Mesenchymal stem cell (in vitro differentiated cells and primary cell): ENCODE data around the gene EME1.
A peak's percentile ranks its signal among the peaks of the same experiment; 100 is the strongest.

Experiments
- DNase-seq: peaks from one replicate; pipeline ENCODE4 v3.0.0-alpha.2; 2013
- H2AFZ ChIP-seq: one replicate; pipeline ENCODE4 v1.6.1; 2013; ENCODE audit warnings: low read depth, mild to moderate bottlenecking, control low read depth, inconsistent platforms, low read length, moderate library complexity
- H2AK5ac ChIP-seq: 2 replicates; pipeline ENCODE4 v1.6.1; 2013; ENCODE audit warnings: low read length, moderate library complexity, mild to moderate bottlenecking, inconsistent platforms; ENCODE audit not compliant: severe bottlenecking
- H2BK120ac ChIP-seq: one replicate; pipeline ENCODE4 v1.6.1; 2013; ENCODE audit warnings: low read depth, mild to moderate bottlenecking, inconsistent platforms, low read length, moderate library complexity
- H2BK12ac ChIP-seq, 2 experiments: one replicate each; pipeline ENCODE4 v1.6.1; 2013; ENCODE audit warnings: inconsistent platforms in 2 of 2, low read length in 2 of 2, mild to moderate bottlenecking in 2 of 2, moderate library complexity in 2 of 2, control low read depth in 1 of 2
- H2BK15ac ChIP-seq: one replicate; pipeline ENCODE4 v1.6.1; 2013; ENCODE audit warnings: mild to moderate bottlenecking, low read depth, inconsistent platforms; ENCODE audit not compliant: poor library complexity, severe bottlenecking
- H2BK5ac ChIP-seq: 2 replicates; pipeline ENCODE4 v1.6.1; 2013; ENCODE audit warnings: low read depth, mild to moderate bottlenecking, low read length, control low read depth, inconsistent platforms; ENCODE audit not compliant: poor library complexity, severe bottlenecking
- H3K14ac ChIP-seq, 2 experiments: one replicate each; pipeline ENCODE4 v1.6.1; 2013; ENCODE audit warnings: inconsistent platforms in 2 of 2, low read length in 2 of 2, control low read depth in 1 of 2, mild to moderate bottlenecking in 1 of 2, moderate library complexity in 1 of 2
- H3K18ac ChIP-seq, 2 experiments: one replicate each; pipeline ENCODE4 v1.6.1; 2013; ENCODE audit warnings: inconsistent platforms in 2 of 2, low read length in 2 of 2, control low read depth in 1 of 2, low read depth in 1 of 2, mild to moderate bottlenecking in 1 of 2
- H3K23ac ChIP-seq, 2 experiments: one replicate each; pipeline ENCODE4 v1.6.1; 2013; ENCODE audit warnings: inconsistent platforms in 2 of 2, low read length in 2 of 2, mild to moderate bottlenecking in 2 of 2, moderate library complexity in 2 of 2, control low read depth in 1 of 2
- H3K27ac ChIP-seq: 2 replicates; pipeline ENCODE4 v1.5.1; 2013; ENCODE audit warnings: mild to moderate bottlenecking, moderate library complexity, low read length, control low read depth, inconsistent platforms; ENCODE audit not compliant: poor library complexity, severe bottlenecking
- H3K27me3 ChIP-seq, 2 experiments: 2 replicates each; pipeline versions ENCODE4 v1.6.1 to v1.7.0; 2013; ENCODE audit warnings: low read length in 2 of 2, mild to moderate bottlenecking in 2 of 2, moderate library complexity in 2 of 2, control low read depth in 1 of 2, inconsistent platforms in 1 of 2; ENCODE audit not compliant: control insufficient read depth in 1 of 2, insufficient read depth in 1 of 2
- H3K36me3 ChIP-seq, 2 experiments: 2 replicates each; pipeline versions ENCODE4 v1.6.1 to v1.7.0; 2013; ENCODE audit warnings: low read length in 2 of 2, control low read depth in 1 of 2, inconsistent platforms in 1 of 2, low read depth in 1 of 2, mild to moderate bottlenecking in 1 of 2; ENCODE audit not compliant: insufficient read depth in 2 of 2, control insufficient read depth in 1 of 2
- H3K4ac ChIP-seq, 2 experiments: one replicate each; pipeline ENCODE4 v1.6.1; 2013; ENCODE audit warnings: inconsistent platforms in 2 of 2, low read length in 2 of 2, mild to moderate bottlenecking in 2 of 2, moderate library complexity in 2 of 2, control low read depth in 1 of 2, low read depth in 1 of 2
- H3K4me1 ChIP-seq: 2 replicates; pipeline ENCODE4 v1.6.1; 2013; ENCODE audit warnings: low read depth, low read length, control low read depth; ENCODE audit not compliant: control insufficient read depth, insufficient read depth
- H3K4me2 ChIP-seq: 2 replicates; pipeline ENCODE4 v1.6.1; 2013; ENCODE audit warnings: low read length, mild to moderate bottlenecking, inconsistent platforms; ENCODE audit not compliant: poor library complexity, severe bottlenecking
- H3K4me3 ChIP-seq, 2 experiments: 2 replicates each; pipeline versions ENCODE4 v1.5.1 to v1.7.0; 2013; ENCODE audit warnings: low read length in 2 of 2, mild to moderate bottlenecking in 2 of 2, control low read depth in 1 of 2, low read depth in 1 of 2; ENCODE audit not compliant: insufficient read depth in 1 of 2
- H3K79me1 ChIP-seq: replicated peaks from 2 replicates; pipeline ENCODE4 v1.6.1; 2013; ENCODE audit warnings: mild to moderate bottlenecking, control low read depth, low read length, inconsistent platforms; ENCODE audit not compliant: poor library complexity, severe bottlenecking
- H3K9ac ChIP-seq: 2 replicates; pipeline ENCODE4 v1.7.0; 2013; ENCODE audit warnings: mild to moderate bottlenecking, low read length, moderate library complexity
- H3K9me3 ChIP-seq: 2 replicates; pipeline ENCODE4 v1.7.0; 2013; ENCODE audit warnings: mild to moderate bottlenecking, low read length; ENCODE audit not compliant: control insufficient read depth
- H4K8ac ChIP-seq: one replicate; pipeline ENCODE4 v1.6.1; 2013; ENCODE audit warnings: inconsistent platforms, mild to moderate bottlenecking, low read length, moderate library complexity
- H4K91ac ChIP-seq: one replicate; pipeline ENCODE4 v1.6.1; 2013; ENCODE audit warnings: mild to moderate bottlenecking, low read length, inconsistent platforms
- WGBS: methylation state at CpG from one replicate; pipeline ENCODE4 v1.1.7; 2013; ENCODE audit warnings: mixed read lengths; 5-methylcytosine and 5-hydroxymethylcytosine counted together

EME1 gene

DNA sequence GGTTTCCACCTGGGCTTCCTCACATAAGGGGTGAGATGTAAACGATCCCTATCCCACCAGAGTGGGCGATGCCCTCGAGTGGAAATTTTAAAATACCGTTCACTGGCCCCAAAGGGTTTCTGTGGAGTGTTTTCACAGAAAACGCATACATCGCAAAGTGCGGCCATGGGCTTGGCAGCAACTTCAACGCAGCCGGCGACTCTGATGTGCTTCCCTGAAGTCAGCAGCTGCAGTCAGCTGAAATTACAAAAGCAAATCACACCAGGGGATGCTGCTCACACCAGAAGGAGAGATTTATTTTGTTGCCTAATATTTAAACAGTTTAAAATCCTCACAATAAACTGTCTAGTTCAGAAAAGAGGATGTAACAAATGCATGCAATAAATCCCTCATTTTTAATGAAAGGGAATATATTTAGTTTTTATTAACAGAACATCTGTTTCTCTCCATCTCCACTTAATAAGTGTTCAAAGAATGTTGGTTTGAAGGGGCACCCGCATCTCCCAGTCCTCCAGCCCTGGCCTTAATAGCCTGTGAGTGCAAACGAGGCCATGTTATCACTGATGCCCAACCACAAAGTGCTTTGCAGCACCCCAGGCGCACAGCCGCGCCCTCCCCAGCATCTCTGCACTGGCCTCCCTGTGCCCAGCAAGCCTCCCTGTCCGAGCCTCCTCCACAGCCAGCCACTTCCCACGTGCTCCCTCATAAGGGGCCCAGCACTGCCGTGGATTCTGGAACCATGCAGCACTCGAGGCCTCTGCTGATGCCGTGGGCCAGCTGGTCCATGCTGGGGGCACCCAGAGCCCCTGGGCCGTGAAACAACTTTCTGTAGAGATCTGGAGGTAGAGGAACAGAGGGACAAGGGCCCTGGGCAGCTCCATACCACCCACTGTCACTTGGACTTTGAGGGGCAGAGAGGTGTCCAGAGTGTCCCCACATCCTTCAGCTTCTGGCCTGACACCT, 44.4 kb upstream of the EME1 start:
- Histone ChIP-seq H2BK5ac (no peak overlapping the region), H3K4me1 (peaks cover 5% of the 10 kb centered on the region), H4K91ac (no peak overlapping the region), H4K8ac (peak overlapping the region; percentile 38), H3K23ac (peak overlapping the region in 1 of 2 experiments; percentile 42), H2AK5ac (peak overlapping the region; percentile 10), H2BK15ac (no peak overlapping the region), H3K18ac (no peak overlapping the region), H3K9ac (no peak overlapping the region), H3K4me2 (no peak overlapping the region), H3K36me3 (no peaks in the 10 kb centered on the region), H3K27ac (no peak overlapping the region), H3K27me3 (peaks cover 0 to 6% of the 10 kb centered on the region in 2 experiments), H2AFZ (no peak overlapping the region), H2BK120ac (no peak overlapping the region), H3K14ac (peak overlapping the region in 1 of 2 experiments; percentile 64), H3K9me3 (no peaks in the 10 kb centered on the region), H3K4ac (no peak overlapping the region), H3K79me1 (no peaks in the 10 kb centered on the region), H3K4me3 (no peak overlapping the region), H2BK12ac (no peak overlapping the region)
- 88% methylated on average over 21 of the region's 21 CpGs for WGBS
- DNase-seq = no peak

DNA sequence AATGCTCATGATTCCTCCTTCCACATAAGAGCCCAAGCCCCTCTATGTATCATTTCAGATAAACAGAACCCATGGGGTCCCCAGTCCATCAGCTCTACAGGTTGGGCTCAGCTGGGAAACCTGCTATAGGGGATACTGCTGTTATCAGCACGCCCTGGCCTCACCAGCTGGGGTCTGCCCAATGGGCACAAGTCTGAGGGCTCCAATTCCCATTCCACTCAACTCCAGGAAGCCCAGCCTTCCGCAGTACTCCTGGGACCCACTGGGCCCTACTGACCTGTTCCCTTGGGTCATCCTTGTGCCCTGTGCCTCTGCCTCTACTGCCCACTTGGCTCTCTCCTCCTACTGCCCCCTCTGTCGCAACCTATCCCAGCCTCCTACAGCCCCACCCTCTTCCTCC, 43.3 kb upstream of the EME1 start:
- no peak overlapping the region for H2BK120ac ChIP-seq
- no peak overlapping the region for H3K14ac ChIP-seq
- no peaks in the 10 kb centered on the region for H3K79me1 ChIP-seq
- no peaks in the 10 kb centered on the region for H3K36me3 ChIP-seq
- no peaks in the 10 kb centered on the region for H3K9me3 ChIP-seq
- no peak overlapping the region for H3K18ac ChIP-seq
- no peak overlapping the region for H2BK5ac ChIP-seq
- peaks cover 0 to 6% of the 10 kb centered on the region in 2 experiments for H3K27me3 ChIP-seq
- H2AK5ac ChIP-seq = no peak overlapping the region
- no peak overlapping the region for H3K4ac ChIP-seq
- no peak overlapping the region for H2AFZ ChIP-seq
- H4K8ac ChIP-seq = peak overlapping the region; percentile 27
- H3K4me1 ChIP-seq = peaks cover 5% of the 10 kb centered on the region
- peak overlapping the region; percentile 22 for H4K91ac ChIP-seq
- no peak for DNase-seq
- no peak overlapping the region for H3K27ac ChIP-seq
- WGBS = 92% methylated on average over 2 of the region's 3 CpGs
- no peak overlapping the region for H2BK15ac ChIP-seq
- H3K23ac ChIP-seq = no peak overlapping the region
- H2BK12ac ChIP-seq = peak overlapping the region in 1 of 2 experiments; percentile 25
- H3K9ac ChIP-seq = no peak overlapping the region
- H3K4me3 ChIP-seq = no peak overlapping the region
- no peak overlapping the region for H3K4me2 ChIP-seq

DNA sequence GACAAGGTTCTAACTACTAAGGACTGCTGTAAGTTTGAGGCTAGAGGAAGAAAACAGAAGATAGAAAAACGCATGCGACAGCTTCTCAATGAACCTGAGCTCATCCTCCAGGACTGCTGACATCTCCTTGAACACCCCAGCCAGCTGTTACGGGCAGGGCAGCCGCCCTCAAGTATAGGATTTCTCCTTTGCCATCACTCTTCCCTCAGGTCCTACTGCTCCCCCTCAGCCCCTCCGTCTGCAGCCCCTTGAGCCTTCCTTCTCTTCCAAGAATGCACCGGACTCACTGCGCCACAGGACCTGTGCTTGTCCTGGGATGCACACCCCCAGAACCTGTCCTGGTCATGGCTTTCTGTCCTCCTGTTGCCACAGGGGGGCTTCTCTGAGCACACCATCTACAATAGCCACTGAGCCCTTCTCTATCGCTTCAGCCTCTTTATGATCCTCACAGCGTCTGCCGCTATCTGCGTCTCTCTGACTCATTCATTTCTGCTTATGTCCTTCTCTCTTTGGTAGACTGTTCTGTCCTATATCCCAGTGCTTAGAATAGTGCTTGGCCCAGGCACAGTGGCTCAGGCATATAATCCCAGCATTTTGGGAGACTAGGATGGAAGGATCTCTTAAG, 42.8 kb upstream of the EME1 start:
- Histone ChIP-seq H3K9me3 (no peaks in the 10 kb centered on the region), H3K4ac (no peak overlapping the region), H3K4me1 (peaks cover 5% of the 10 kb centered on the region), H3K14ac (no peak overlapping the region), H2AK5ac (no peak overlapping the region), H4K8ac (no peak overlapping the region), H2BK15ac (no peak overlapping the region), H3K4me2 (no peak overlapping the region), H3K9ac (no peak overlapping the region), H2BK120ac (no peak overlapping the region), H3K27me3 (peaks cover 0 to 6% of the 10 kb centered on the region in 2 experiments), H3K18ac (no peak overlapping the region), H4K91ac (no peak overlapping the region), H3K4me3 (no peak overlapping the region), H3K23ac (no peak overlapping the region), H3K79me1 (no peaks in the 10 kb centered on the region), H3K27ac (no peak overlapping the region), H2BK12ac (no peak overlapping the region), H2BK5ac (no peak overlapping the region), H2AFZ (no peak overlapping the region), H3K36me3 (no peaks in the 10 kb centered on the region)
- 89% methylated on average over 11 of the region's 11 CpGs for WGBS
- DNase-seq = no peak

DNA sequence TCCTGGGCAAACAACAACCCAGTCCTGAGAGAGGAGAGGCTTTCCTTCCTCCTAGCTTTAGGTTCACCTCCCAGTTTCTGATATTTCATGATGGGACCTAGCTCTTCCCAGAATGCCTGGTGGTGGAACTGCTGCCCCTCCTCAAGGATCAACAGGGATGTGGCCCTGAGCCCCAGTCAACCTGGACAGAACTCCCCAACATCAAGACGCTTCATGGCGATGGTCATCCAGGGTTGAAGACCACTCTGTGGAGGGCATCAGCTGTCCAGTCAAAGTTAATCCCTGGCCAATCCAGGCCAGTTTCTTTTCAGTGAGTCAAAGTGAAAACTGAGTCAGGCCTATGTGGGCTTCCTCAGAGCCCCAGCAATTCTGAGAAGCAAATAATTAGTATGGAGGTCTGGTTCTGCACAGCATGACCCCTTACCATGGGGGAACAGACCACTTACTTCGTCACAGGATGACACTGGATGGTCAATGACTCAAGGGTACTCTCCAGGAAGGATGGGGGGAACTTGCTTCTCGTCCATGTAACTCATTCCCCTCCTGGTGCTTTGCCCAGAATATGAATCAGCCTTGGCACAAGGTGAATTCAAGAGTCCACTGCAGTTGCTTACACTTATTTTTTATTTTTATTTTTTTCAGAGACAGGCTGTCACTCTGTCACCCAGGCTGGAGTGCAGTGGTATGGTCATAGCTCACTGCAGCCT, 41.8 kb upstream of the EME1 start:
- H4K91ac ChIP-seq = no peak overlapping the region
- peak overlapping the region in 1 of 2 experiments; percentile 28 for H3K4me3 ChIP-seq
- no peak overlapping the region for H2AK5ac ChIP-seq
- no peaks in the 10 kb centered on the region for H3K36me3 ChIP-seq
- no peak overlapping the region for H3K4ac ChIP-seq
- H3K9me3 ChIP-seq = no peaks in the 10 kb centered on the region
- H3K4me1 ChIP-seq = peaks cover 5% of the 10 kb centered on the region
- peaks cover 0 to 6% of the 10 kb centered on the region in 2 experiments for H3K27me3 ChIP-seq
- H4K8ac ChIP-seq = no peak overlapping the region
- H3K9ac ChIP-seq = peak overlapping the region; percentile 29
- no peak overlapping the region for H2BK120ac ChIP-seq
- no peak overlapping the region for H2BK15ac ChIP-seq
- DNase-seq = no peak
- H2AFZ ChIP-seq = no peak overlapping the region
- no peak overlapping the region for H3K14ac ChIP-seq
- no peaks in the 10 kb centered on the region for H3K79me1 ChIP-seq
- no peak overlapping the region for H3K18ac ChIP-seq
- H3K27ac ChIP-seq = no peak overlapping the region
- H3K23ac ChIP-seq = no peak overlapping the region
- H2BK5ac ChIP-seq = no peak overlapping the region
- no peak overlapping the region for H3K4me2 ChIP-seq
- no peak overlapping the region for H2BK12ac ChIP-seq
- WGBS = 72% methylated on average over 4 of the region's 4 CpGs
